ENCODE data around the gene TMEM120B.

DNA sequence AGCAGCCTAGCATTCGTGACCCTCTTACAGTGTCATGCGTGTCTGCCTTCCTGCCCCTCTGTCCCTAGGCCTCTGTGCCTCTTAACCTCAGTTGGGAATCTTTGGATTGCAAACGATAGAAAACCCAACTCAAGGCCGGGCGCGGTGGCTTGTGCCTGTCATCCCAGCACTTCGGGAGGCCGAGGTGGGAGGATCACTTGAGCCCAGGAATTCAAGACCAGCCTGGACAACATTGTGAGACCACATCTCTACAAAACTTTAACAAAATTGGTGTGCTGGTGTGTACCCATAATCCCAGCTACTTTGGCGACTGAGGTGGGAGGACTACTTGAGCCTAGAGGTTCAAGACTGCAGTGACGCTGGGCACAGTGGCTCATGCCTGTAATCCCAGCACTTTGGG lies 36.7 kb downstream of the TMEM120B start:
- TF ChIP-seq, protein P1, sequence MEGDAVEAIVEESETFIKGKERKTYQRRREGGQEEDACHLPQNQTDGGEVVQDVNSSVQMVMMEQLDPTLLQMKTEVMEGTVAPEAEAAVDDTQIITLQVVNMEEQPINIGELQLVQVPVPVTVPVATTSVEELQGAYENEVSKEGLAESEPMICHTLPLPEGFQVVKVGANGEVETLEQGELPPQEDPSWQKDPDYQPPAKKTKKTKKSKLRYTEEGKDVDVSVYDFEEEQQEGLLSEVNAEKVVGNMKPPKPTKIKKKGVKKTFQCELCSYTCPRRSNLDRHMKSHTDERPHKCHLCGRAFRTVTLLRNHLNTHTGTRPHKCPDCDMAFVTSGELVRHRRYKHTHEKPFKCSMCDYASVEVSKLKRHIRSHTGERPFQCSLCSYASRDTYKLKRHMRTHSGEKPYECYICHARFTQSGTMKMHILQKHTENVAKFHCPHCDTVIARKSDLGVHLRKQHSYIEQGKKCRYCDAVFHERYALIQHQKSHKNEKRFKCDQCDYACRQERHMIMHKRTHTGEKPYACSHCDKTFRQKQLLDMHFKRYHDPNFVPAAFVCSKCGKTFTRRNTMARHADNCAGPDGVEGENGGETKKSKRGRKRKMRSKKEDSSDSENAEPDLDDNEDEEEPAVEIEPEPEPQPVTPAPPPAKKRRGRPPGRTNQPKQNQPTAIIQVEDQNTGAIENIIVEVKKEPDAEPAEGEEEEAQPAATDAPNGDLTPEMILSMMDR (IDR thresholded peaks at IDR 0.05), result no peak
- no peak for TF ChIP-seq POLR2A (IDR thresholded peaks at IDR 0.05)

All from Peyer's patch (tissue), 4 donors.